HepG2 (cell line): ENCODE data around the gene EEFSEC.

Source experiments
- BCLAF1 ChIP-seq: fragments of 450-650 bp; IDR thresholded peaks from 2 replicates; pipeline ENCODE4 v1.6.1; 2017; ENCODE audit warnings: mild to moderate bottlenecking
- CHD2 ChIP-seq: IDR thresholded peaks from 2 replicates; pipeline ENCODE4 v1.6.1; 2011; ENCODE audit warnings: low read depth, low read length, improper control_type of control experiment
- GABPB1 ChIP-seq: IDR thresholded peaks from 2 replicates; pipeline ENCODE4 v1.6.1; 2016; ENCODE audit warnings: mild to moderate bottlenecking, missing genetic modification reagents, moderate library complexity, missing compliant biosample characterization
- HDAC6 ChIP-seq: fragments of 200-600 bp; sonication (generic); IDR thresholded peaks from 2 replicates; pipeline ENCODE4 v1.7.0; 2017; ENCODE audit warnings: mild to moderate bottlenecking, antibody characterized with exemption, low read length, low read depth
- KMT2A ChIP-seq: sonication (generic); formaldehyde crosslinking; IDR thresholded peaks from 2 replicates; pipeline ENCODE4 v1.4.0; 2020; ENCODE audit warnings: missing genetic modification reagents
- NFRKB ChIP-seq: fragments of 450-650 bp; IDR thresholded peaks from 2 replicates; pipeline ENCODE4 v1.6.1; 2017
- POLR2AphosphoS5 ChIP-seq: IDR thresholded peaks from 2 replicates; pipeline ENCODE4 v1.6.1; 2012; ENCODE audit warnings: low read depth, low read length
- REXO4 ChIP-seq: sonication (generic); formaldehyde crosslinking; IDR thresholded peaks from 2 replicates; pipeline ENCODE4 v1.8.0; 2022; ENCODE audit warnings: missing genetic modification reagents, mild to moderate bottlenecking, borderline replicate concordance
- SP5 ChIP-seq: IDR thresholded peaks from 2 replicates; pipeline ENCODE4 v1.6.1; 2016; ENCODE audit warnings: low read depth, borderline replicate concordance
- TERF1 ChIP-seq: sonication (generic); formaldehyde crosslinking; IDR thresholded peaks from 2 replicates; pipeline ENCODE4 v1.8.0; 2022; ENCODE audit warnings: mild to moderate bottlenecking, missing genetic modification reagents, moderate library complexity
- THRA ChIP-seq: sonication (generic); formaldehyde crosslinking; IDR thresholded peaks from 2 replicates; pipeline ENCODE4 v1.4.0; 2020; ENCODE audit warnings: missing genetic modification reagents, borderline replicate concordance
- ZNF280D ChIP-seq: sonication (generic); formaldehyde crosslinking; IDR thresholded peaks from 2 replicates; pipeline ENCODE4 v1.5.1; 2020; ENCODE audit warnings: mild to moderate bottlenecking, missing genetic modification reagents
- ZNF382 ChIP-seq: sonication (generic); formaldehyde crosslinking; IDR thresholded peaks from 2 replicates; pipeline ENCODE4 v1.5.0; 2020; ENCODE audit warnings: missing genetic modification reagents, mild to moderate bottlenecking, borderline replicate concordance
- ZSCAN20 ChIP-seq: sonication (generic); formaldehyde crosslinking; IDR thresholded peaks from 2 replicates; pipeline ENCODE4 v1.4.0; 2020; ENCODE audit warnings: missing genetic modification reagents, mild to moderate bottlenecking, borderline replicate concordance

- no peak for TF ChIP-seq ZNF382
- no peak for TF ChIP-seq ZSCAN20 (CRISPR knock-in tag)
- no peak for TF ChIP-seq CHD2
- no peak for TF ChIP-seq REXO4 (CRISPR knock-in tag)
- TF ChIP-seq KMT2A (CRISPR knock-in tag) = no peak
- no peak for TF ChIP-seq GABPB1 (CRISPR knock-in tag)
- no peak for TF ChIP-seq ZNF280D (CRISPR knock-in tag)
- no peak for TF ChIP-seq TERF1
- no peak for TF ChIP-seq THRA (CRISPR knock-in tag)
- no peak for TF ChIP-seq BCLAF1
- TF ChIP-seq NFRKB = no peak
- no peak for TF ChIP-seq SP5 (CRISPR knock-in tag)
- TF ChIP-seq HDAC6 = no peak
- no peak for TF ChIP-seq POLR2AphosphoS5
Measured at GRCh38 chr3:128410669-128411573, 257.6 kb downstream of the EEFSEC start.
